HepG2 (cell line): ENCODE results near the gene GPSM1. TPM values are rescaled to one million over a fixed set of nuclear protein-coding genes. Genes with fewer than 3 reads are reported as not detected.
A peak's percentile ranks its signal among the peaks of the same experiment; 100 is the strongest.

Experiments
- ATAC-seq: fragments of 200-7000 bp; cut with Tn5 transposase; 3 replicates; pipeline ENCODE4 v1.9.1; 2020; ENCODE audit warnings: mild to moderate bottlenecking, moderate library complexity
- BruUV-seq: library from RNA; stranded (reverse); fragments of 400-500 nt; replicated peaks from 2 replicates; lab custom pipeline; 2021; lab: Mats Ljungman, UMichigan
- CTCF ChIA-PET: fragments of 300-600 bp; formaldehyde crosslinking; extraction: SDS; loops from one replicate; lab custom pipeline; 2021; ENCODE audit warnings: low total read pairs, inconsistent platforms, low intra/inter-chr PET ratio; lab: Yijun Ruan, JAX
- POLR2A ChIA-PET: fragments of 350-600 bp; sonication (Branson Sonifier 250); formaldehyde crosslinking; loops from one replicate; lab custom pipeline; 2020; ENCODE audit warnings: antibody characterized with exemption, inconsistent platforms; lab: Yijun Ruan, JAX
- DNase-seq: peaks from one replicate; pipeline ENCODE4 v3.0.0-alpha.2; 2015; ENCODE audit warnings: low spot score
- FAIRE-seq: peaks from 3 replicates; lab custom pipeline; 2011; peaks lifted over from hg19 to GRCh38; lab: Jason Lieb, UNC
- H2AFZ ChIP-seq: one replicate; pipeline ENCODE4 v1.6.1; 2011; ENCODE audit warnings: low read length, inconsistent platforms
- H3K27ac ChIP-seq: fragments of 300-600 bp; 3 replicates; pipeline ENCODE4 v1.8.0; 2011; ENCODE audit warnings: mixed run types, mild to moderate bottlenecking, mixed read lengths, low read length, inconsistent platforms; ENCODE audit not compliant: insufficient read depth; ENCODE audit errors: extremely low read length
- H3K27me3 ChIP-seq, 2 experiments: fragments of 200-600 bp in 1 of 2; 2 replicates in 1 of 2; 3 replicates in 1 of 2; pipeline versions ENCODE4 v1.6.0 to v1.8.0; 2011; ENCODE audit warnings: low read length in 2 of 2, mild to moderate bottlenecking in 2 of 2, moderate library complexity in 2 of 2, inconsistent platforms in 1 of 2; ENCODE audit not compliant: insufficient read depth in 2 of 2, control insufficient read depth in 1 of 2
- H3K36me3 ChIP-seq, 2 experiments: fragments of 200-600 bp in 1 of 2; replicated peaks in 1 of 2; 2 replicates in 1 of 2; 3 replicates in 1 of 2; pipeline versions ENCODE4 v1.5.1 to v1.8.0; 2011; ENCODE audit warnings: low read length in 2 of 2, inconsistent platforms in 1 of 2; ENCODE audit not compliant: insufficient read depth in 2 of 2, control insufficient read depth in 1 of 2
- H3K4me1 ChIP-seq: 2 replicates; pipeline ENCODE4 v1.5.1; 2012; ENCODE audit warnings: low read length, inconsistent platforms; ENCODE audit not compliant: insufficient read depth
- H3K4me2 ChIP-seq: 2 replicates; pipeline ENCODE4 v1.6.0; 2011; ENCODE audit warnings: low read depth, low read length, inconsistent platforms
- H3K4me3 ChIP-seq, 3 experiments: fragments of 200-600 bp in 1 of 3; sonication (generic), shearing (Covaris generic) in 1 of 3; replicated peaks in 1 of 3; 2 replicates each; pipeline ENCODE4 v1.5.1; 2011 to 2016; ENCODE audit warnings: low read length in 3 of 3, inconsistent platforms in 2 of 3, low read depth in 2 of 3, mild to moderate bottlenecking in 2 of 3, control low read depth in 1 of 3, mixed read lengths in 1 of 3; ENCODE audit not compliant: insufficient read depth in 1 of 3
- H3K79me2 ChIP-seq: one replicate; pipeline ENCODE4 v1.6.1; 2011; ENCODE audit warnings: low read length, inconsistent platforms; ENCODE audit not compliant: insufficient read depth
- H3K9ac ChIP-seq: 2 replicates; pipeline ENCODE4 v1.6.0; 2011; ENCODE audit warnings: mild to moderate bottlenecking, low read depth, low read length, inconsistent platforms; ENCODE audit not compliant: insufficient read depth
- H3K9me3 ChIP-seq: 2 replicates; pipeline ENCODE4 v1.5.1; 2012; ENCODE audit warnings: mild to moderate bottlenecking, low read length
- H4K20me1 ChIP-seq: 2 replicates; pipeline ENCODE4 v1.6.0; 2011; ENCODE audit warnings: inconsistent platforms, mild to moderate bottlenecking, low read length, moderate library complexity; ENCODE audit not compliant: insufficient read depth
- HNRNPUL1 ChIP-seq: fragments of 200-400 bp; formaldehyde crosslinking; IDR thresholded peaks from 2 replicates; pipeline ENCODE4 v1.6.1; 2017; ENCODE audit warnings: low read depth, mild to moderate bottlenecking, low read length, moderate library complexity
- WGBS: methylation state at CpG from one replicate; pipeline ENCODE4 v1.1.6; 2017; ENCODE audit warnings: low lambda C conversion rate; 5-methylcytosine and 5-hydroxymethylcytosine counted together
- in situ Hi-C: cut with HindIII; loops from 2 replicates; pipeline ENCODE4 v1.10.0; 2017; ENCODE audit warnings: low pct_unique_long_range_greater_than_20kb; ENCODE audit not compliant: extremely low pct_ligation_motif_present
- intact Hi-C: fragments of 100-400 bp; cut with micrococcal nuclease; formaldehyde crosslinking; loops from one replicate; pipeline ENCODE4 v1.10.0; 2022; ENCODE audit not compliant: unreplicated experiment
- polyA plus RNA-seq, 8 experiments: library from polyadenylated mRNA; depleted of rRNA in 3 of 8; stranded (reverse) in 7 of 8; unstranded in 1 of 8; fragments of >200 nt; fragmentation: Illumina TruSeq in 4 of 8; extraction: Trizol in 4 of 8; gene quantifications; 2 replicates each; pipeline versions ENCODE4 v1.2.1 to v1.2.3, GENCODE V29; 2011 to 2016; ENCODE audit warnings: low read depth in 4 of 8, missing spikeins in 1 of 8, mixed read lengths in 1 of 8; ENCODE audit not compliant: insufficient read depth in 1 of 8
- total RNA-seq, 5 experiments: library from RNA; depleted of rRNA; stranded (reverse); fragments of >200 nt; fragmentation: Illumina TruSeq; extraction: Trizol; gene quantifications; 2 replicates each; pipeline ENCODE4 v1.2.3, GENCODE V29; 2016; ENCODE audit warnings: low read depth in 1 of 5
- TF ChIP-seq, protein P1 (sequence below): sonication (generic); formaldehyde crosslinking; IDR thresholded peaks from 2 replicates; pipeline ENCODE4 v1.4.0; 2020; ENCODE audit warnings: missing genetic modification reagents
- TF ChIP-seq, protein P2 (sequence below): sonication (generic); formaldehyde crosslinking; IDR thresholded peaks from 2 replicates; pipeline ENCODE4 v1.4.0; 2020; ENCODE audit warnings: missing genetic modification reagents

The GPSM1 gene
- total and polyA plus RNA-seq, 2 of the 13 experiments (the other 11 are each of a cell fraction or from before 2014, with no cell fraction given), result 1.0 to 2.4 TPM

DNA sequence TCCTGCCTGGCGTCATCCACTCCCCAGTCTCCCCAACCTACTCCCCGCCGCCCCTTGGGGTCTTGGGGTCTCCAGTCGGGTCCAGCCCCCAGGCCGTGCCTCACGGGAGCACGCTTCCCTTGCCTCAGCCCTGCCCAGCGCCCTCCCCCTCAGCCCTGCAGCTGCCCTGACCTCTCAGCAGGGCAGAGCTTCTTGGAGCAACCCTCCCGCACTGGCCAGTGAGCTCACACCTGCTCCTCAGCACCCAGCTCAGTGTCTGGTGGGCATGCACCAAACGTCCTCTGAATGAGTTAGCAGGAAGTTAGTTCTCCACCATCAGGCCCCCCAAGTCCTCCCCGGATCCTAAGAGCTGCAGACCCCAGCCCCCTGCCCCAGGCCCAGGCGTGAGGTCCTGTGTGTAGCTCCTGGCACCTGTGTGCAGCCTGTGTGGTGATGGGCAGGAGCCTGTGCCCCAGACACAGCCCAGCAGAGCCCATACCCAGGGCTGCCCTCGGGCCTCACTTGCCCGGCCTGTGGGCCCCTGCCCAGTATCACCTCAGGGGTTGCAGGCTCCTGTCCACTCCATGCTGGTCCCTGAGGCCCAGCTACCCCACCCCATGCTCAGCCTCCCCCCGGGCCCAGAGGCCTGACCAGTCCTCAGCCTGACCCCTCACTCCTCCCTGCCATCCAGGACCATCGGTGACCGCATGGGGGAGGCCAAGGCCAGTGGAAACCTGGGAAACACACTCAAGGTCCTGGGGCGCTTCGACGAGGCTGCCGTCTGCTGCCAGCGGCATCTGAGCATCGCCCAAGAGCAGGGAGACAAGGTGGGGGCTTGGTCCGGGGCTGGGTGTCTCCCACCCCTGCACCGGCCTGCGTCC lies 8.2 kb downstream of the GPSM1 start:
- no peak for FAIRE-seq
- CTCF ChIA-PET, result no interaction called here
- Histone ChIP-seq H3K36me3 (no peaks in the 10 kb centered on the region), H2AFZ (no peak overlapping the region), H3K4me1 (peaks cover 30% of the 10 kb centered on the region), H3K79me2 (no peaks in the 10 kb centered on the region), H4K20me1 (no peaks in the 10 kb centered on the region), H3K4me3 (no peak overlapping the region), H3K27me3 (peaks cover 8 to 28% of the 10 kb centered on the region in 2 experiments; a peak in 3 of 5 replicates), H3K4me2 (no peak overlapping the region), H3K9ac (no peak overlapping the region), H3K9me3 (no peaks in the 10 kb centered on the region), H3K27ac (no peak overlapping the region)
- in situ Hi-C loops (loop anchor here (25.0 kb wide), 1 partner anchor 302 kb away; no protein-coding TSS in a partner anchor), intact Hi-C loops (loop anchor here (5.0 kb wide), 1 partner anchor 37 kb away; the partner anchor contains the start of gene CARD9)
- no peak for DNase-seq
- ATAC-seq, result no peak
- POLR2A ChIA-PET, result interaction anchor here (1.2 kb wide), 1 partner anchor 37 kb away, joined by 3 read pairs; no protein-coding TSS in a partner anchor
- no TSS peak for BruUV-seq
- TF ChIP-seq, protein P1, sequence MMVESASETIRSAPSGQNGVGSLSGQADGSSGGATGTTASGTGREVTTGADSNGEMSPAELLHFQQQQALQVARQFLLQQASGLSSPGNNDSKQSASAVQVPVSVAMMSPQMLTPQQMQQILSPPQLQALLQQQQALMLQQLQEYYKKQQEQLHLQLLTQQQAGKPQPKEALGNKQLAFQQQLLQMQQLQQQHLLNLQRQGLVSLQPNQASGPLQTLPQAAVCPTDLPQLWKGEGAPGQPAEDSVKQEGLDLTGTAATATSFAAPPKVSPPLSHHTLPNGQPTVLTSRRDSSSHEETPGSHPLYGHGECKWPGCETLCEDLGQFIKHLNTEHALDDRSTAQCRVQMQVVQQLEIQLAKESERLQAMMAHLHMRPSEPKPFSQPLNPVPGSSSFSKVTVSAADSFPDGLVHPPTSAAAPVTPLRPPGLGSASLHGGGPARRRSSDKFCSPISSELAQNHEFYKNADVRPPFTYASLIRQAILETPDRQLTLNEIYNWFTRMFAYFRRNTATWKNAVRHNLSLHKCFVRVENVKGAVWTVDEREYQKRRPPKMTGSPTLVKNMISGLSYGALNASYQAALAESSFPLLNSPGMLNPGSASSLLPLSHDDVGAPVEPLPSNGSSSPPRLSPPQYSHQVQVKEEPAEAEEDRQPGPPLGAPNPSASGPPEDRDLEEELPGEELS, result no peak
- TF ChIP-seq, protein P2, sequence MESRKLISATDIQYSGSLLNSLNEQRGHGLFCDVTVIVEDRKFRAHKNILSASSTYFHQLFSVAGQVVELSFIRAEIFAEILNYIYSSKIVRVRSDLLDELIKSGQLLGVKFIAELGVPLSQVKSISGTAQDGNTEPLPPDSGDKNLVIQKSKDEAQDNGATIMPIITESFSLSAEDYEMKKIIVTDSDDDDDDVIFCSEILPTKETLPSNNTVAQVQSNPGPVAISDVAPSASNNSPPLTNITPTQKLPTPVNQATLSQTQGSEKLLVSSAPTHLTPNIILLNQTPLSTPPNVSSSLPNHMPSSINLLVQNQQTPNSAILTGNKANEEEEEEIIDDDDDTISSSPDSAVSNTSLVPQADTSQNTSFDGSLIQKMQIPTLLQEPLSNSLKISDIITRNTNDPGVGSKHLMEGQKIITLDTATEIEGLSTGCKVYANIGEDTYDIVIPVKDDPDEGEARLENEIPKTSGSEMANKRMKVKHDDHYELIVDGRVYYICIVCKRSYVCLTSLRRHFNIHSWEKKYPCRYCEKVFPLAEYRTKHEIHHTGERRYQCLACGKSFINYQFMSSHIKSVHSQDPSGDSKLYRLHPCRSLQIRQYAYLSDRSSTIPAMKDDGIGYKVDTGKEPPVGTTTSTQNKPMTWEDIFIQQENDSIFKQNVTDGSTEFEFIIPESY (CRISPR knock-in tag), result peak; percentile 69; the same call in 1 of the 2 replicates
- TF ChIP-seq HNRNPUL1, result no peak
- 60% methylated on average over 1 of the region's 26 CpGs for WGBS
